Stimulated activated CD4-positive, alpha-beta T cell treated with anti-CD3 and anti-CD28 coated beads, Interleukin-12 subunit alpha, Interleukin-12 subunit beta, amount 100 ng/mL, for 4 hours (primary cell): ENCODE results near the gene ADAMTS8.

ENCODE experiments used
- DNase-seq: peaks from one replicate; pipeline ENCODE4 v3.0.0-alpha.2; 2020

ADAMTS8 gene

DNA sequence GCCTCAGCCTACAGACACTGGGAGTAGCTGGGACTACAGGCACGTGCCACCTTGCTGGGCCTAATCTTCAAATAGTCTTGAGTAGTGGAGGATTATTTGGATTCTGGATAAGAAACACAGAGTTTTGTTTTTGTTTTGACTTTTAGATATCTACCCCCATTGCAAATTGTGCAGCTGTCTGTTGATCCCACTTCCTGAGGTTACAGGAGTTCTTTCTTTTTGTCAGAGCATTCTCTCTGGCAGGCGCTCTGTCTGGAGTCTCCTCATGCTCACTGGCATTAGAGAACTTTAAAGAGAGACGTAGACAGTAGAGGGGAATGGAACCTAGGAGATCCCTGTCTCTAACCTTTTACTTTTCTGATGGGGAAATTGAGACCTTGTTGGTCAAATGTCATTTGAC, 7.8 kb upstream of the ADAMTS8 start:
- no peak for DNase-seq

DNA sequence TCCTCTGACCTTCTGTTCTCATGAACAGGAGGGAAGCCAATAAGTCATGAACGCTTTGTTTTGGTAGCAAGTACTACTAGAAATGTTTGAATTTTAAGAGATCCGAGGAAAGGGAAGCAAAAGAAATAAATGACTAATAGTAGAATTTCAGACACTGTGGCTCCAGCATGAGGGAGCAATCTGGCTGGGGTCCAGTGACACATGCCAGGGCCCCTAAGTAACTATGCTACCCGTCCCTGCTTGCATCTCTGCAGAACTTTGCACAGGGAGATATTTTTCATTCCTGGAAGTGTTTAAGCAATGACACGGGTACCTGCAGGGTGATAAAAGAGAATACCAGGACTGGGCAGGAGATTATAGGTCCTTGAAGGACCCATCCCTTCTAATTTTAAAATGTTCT, 7.3 kb upstream of the ADAMTS8 start:
- DNase-seq, result no peak

DNA sequence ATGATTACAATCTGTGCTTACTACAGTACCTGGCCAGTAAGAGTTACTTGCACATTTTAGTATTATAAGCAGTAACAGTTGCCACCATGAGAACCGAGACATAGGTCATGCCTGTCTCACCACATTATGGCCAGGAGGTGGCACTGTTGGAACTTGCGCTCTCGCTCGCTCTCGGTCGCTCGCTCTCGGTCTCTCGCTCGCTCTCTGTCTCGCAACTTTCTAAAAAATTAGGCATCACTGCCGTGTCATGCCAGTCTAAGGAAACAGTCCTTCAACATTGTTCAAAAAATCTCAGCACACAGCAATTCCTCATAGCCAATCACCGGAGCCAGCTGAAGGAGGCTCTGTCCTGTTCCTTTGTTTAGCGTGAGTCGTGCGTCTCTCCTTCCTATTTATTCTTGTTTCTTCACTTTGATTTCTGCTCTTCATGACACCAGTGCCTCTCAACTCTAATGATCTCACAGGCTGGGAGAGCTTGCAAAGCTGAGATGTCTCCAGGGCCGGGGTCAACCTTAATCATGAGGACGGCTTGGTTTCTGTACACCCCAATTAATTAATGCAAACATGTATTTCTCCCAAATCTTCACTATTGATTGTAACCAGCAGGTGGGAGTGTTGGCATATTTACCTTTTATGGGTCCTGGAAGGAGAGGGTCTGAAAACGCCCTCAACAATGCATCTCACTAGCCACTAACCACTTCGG, 6.3 kb upstream of the ADAMTS8 start:
- peak; percentile 49 for DNase-seq

DNA sequence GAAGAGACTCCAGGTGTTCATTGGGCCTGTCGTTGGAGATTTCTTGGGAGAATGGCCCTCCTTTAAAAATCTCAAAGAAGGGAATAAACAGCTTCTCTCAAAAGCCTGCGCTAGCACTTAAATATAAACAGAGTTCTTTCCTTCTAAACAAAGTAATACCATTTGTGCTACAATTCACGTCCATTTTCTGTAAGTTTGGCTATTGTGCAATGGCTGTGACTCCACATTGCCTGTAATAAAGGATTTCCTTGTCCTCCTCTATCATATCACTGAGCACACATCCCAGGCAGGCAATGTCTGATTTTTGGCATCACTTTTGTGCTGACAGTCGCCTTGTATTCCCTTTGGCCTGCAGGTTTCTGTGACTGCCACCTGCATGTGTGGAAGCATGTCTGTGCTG, 4.9 kb upstream of the ADAMTS8 start:
- no peak for DNase-seq

DNA sequence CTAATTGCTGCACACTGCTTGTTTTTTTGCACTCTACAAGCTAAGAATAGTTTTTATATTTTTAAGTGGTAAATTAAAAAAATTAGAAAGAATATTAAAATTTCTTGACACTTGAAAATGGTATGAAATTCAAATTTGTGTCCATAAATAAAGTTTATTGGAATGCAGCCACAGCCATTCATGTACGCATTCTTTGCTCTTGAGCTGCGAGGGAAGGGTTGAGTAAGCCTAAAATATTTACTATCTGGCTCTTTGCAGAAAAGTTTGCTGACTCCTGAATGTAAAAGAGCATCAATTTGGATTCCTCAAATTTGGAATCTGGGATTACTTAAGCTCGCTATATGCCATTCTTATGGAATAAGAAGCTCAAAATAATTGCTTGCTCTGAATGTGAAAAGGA, 3.4 kb upstream of the ADAMTS8 start:
- no peak for DNase-seq

DNA sequence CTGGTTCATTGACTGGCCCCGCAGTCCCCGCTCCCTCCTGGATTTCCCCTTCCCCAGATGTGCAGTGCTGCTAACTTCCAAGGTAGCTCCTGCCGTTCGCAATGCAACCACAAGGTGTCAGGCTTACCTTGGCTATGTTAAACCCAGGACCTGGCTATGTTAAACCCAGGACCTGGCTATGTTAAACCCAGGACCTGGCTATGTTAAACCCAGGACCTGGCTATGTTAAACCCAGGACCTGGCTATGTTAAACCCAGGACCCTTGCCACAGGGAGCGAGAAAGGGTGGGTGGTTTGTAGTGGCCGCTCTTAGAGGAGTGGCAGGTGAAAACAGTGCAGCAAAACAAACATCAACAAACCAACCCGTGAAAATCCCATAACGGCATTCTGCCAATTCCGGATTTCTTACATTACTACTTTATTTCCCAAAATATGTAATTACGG, 2.9 kb upstream of the ADAMTS8 start:
- DNase-seq, result peak; percentile 57

DNA sequence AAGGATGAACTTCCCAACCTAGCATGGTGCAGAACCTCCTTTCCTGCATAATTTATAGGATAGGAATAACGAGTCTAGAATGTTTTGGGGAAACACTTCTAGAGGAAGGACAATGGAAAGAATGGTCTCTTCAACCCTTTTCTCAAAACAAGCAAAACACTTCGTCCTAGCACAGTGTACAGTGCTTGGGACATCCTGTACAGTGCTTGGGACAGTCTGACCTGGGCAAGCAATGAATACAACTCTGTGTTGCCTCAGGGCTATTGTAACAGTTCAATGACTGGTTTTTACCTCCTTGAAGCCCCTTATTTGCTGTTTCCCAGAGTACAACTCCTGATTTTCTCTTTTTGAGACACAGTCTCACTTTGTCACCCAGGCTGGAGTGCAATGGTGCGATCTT, 1.6 kb upstream of the ADAMTS8 start:
- no peak for DNase-seq

DNA sequence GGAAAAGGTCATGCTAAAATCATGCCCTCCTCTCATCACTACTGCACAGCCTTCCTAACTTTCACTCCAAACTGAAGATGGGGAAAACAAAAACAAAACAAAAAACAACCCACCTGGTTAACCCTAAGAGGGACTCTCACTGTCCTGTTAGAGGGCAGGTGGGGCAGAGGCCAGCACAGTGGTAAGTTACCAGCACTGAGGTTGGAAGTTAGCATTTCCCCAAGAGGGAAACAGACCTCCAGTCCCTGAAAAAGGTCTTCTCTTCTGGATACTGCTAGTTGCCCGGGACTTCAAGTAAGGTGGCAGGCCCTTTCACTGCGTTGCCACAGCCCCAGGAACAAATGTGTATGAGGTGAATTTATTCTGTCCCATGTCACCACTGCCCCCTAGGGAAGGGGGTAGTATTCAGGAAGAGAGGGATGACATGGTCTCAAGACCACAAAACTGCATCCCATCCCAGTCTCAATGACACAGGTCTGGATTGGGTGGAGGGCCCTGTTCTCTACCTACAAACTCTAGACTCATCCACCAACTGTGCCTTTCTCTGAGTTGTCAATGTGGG, 792 bp upstream of the ADAMTS8 start:
- DNase-seq, result no peak

DNA sequence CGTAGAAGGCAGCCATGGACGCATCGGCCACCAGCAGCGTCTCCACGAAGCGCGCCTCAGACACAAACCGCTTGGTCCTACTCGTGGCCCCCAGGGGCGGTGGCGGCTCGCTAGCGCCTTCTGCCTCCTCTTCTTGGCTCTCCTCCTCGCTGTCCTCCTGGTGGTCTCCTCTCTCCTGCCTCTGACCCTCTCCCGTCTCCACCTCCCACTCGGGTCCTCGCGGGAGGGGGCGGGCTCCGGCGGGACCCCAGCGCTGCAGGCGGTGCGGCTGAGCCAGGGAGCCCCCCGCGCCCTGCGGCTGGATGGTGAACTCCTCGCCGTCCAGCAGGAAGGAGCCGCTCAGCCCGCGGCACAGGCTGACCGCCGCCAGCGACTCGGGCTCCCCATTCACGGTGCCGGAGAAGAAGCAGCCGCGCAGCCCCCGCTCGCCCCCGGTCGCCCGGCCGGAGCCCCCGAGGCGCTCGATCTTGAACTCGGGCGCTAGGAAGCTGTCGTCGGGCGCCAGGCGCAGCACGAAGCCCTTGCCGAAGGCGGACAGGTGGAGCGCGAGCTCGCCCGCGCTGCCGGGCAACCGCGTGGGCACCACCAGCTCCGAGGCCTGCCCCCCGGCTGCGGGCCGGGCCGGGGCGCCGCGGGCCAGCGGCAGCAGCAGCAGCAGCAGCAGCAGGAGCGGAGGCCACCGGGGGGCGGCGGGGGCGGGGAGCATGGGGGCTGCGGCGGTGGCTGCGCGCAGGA, 661 bp downstream of the ADAMTS8 start:
- DNase-seq, result no peak

DNA sequence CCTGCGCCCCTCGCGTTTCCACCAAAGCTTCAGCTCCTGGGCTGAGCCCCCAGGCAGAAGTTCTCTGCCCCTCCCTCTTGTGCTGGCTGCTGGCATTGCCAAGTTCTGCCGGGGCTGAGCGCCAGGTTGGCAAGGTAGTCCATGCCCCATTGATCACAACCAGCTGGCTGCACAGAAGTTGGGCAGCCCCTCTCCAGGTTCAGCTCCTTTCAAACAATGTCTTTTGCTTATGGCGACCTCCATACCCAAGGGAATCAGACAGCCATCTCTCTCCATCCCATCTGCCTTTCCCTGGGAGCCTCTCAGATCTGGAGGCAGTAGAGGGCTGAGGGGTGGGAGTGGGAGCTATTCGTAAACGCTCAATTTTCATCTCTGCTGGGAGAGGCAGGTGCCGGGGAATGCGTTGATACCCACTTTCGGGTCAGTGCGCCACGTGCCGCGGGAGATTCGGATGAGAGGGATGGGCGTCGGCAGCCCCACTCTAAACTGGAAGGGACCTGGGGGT, 1.5 kb downstream of the ADAMTS8 start:
- DNase-seq, result no peak

DNA sequence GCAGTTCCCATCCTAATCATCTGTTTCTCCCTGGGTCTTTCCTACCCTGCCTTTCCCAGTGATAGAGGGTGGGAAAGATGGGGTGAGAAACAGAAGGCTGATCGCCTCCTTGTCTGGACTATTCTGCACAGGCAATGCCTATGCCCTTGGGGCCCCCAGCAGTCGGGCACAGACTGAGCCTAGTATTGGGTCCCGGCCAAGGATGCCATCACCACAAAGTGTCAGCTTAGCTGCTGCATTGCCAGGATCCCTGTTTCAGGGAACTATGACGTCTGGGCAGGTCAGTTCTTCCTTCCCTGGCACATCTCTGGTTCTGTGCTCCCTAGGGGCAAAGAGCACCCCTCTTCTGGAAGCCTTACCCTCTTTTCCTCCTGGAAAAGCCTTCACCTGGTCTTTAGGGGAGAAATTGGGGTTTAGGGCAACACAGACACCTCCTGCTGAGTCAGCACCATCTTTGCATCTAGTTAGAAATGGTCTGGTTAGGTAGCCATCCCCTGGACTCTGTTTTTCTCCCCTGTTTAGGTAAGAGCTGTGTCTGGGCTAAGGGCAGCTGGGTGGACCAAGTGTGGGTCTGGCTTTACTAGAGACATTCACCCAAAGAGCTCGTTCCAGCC, 2.1 kb downstream of the ADAMTS8 start:
- DNase-seq, result no peak

DNA sequence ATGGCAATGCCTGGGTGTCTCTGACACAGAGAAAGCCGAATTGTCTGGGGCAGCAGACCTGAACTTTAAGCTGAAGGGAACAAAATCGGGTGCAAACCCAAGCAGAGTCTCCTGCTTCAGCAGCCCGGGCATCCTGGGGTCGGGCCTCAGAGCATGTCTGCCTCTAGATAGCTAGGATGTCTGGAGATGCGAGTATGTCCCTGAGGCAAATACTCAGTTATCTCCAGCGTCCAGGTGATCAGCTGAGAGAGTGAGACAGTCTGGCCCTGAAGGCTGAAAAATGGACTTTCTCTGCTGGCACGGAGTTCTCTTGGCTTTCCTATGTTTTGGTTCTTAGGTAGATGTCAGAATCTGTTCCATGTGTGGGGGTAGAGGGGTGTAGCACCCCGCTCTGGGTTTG, 3.3 kb downstream of the ADAMTS8 start:
- DNase-seq, result no peak

DNA sequence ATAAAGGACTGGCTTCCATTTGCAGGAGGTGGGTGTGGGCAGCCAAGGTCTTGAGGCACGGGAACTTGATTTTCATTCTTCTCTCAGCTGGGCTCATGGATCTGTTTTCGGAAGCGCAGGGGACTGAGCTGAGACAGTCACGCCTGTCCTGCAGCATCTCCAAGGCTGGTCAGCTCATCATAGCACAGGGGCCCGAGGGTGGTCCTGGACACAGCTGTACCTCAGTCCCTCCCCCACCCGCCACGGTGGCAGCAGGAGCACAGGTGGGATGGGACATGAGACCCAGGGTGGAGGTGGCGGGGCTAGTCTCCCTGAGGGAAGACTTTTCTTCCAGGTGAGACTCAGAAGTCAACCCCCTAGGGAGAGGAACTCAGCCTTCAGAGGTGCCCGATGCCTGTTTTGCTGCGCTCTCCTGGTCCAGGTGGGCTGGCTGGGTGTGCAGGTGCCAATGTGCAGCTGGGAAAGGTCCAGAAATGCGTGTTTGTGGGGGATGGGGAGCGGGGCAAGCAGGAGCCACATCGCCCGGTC, 3.7 kb downstream of the ADAMTS8 start:
- no peak for DNase-seq

DNA sequence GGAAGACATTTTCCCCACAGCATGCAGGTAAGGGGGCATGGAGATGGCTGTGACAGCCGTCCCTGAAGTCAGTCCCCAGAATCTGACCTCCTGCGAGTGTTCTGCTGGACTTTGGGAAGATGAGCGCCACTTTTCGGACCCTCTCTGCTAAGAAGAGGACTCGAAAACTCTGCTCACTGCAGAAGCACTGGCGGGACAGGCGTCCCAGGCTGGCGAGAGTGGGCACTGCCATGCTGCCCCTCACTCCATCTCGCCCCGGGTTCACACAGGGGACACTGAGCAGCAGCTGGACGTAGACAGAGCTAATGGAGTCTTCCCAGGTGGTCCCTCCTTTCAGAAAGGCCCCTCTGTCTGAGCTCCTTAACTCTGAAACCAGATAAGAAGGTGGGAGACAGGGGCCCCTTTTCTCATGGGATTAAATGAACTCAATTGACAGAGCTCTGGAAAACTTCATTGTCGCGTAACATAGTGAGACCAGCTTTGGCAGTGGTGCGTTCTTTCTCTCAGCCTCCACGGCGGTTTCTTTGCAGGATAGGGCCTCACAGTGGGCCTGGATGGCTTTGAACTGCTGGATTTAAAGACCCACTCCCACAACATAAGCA, 4.8 kb downstream of the ADAMTS8 start:
- DNase-seq, result no peak

DNA sequence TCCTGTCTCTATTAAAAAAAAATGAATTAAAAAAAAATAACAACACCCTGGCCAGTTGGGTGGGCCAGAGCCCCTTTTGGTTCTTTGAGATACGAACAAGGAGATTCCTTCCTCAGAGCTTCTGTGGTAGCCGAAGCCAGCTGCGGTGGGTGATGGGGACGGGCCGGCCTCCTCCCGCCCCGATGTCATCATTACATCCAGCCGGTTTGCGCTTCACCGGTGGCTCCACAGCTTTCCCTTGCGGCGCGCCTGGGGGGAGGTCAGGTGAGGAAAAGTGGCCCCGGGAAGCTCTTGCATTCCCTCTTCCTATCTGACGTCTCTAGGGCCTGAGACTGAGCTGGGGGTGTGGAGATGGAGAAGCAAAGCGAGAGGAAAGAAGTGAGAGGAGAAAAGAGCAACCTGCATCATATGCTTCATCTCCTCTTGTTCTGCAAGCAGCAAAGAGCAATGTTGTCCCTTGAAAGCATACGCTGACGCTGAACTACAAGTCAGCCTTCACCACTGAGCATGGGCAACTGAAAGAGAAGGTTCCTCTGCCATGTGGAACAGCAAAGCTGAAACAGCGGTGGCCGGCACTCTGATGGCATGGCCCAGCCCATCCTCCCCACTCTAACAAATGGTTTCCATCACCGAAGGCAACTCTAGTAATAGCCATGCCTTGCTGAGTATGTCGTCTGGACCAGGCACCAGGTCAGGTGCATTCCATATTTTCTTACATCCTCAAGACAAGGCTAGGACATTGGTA, 6.0 kb downstream of the ADAMTS8 start:
- no peak for DNase-seq

DNA sequence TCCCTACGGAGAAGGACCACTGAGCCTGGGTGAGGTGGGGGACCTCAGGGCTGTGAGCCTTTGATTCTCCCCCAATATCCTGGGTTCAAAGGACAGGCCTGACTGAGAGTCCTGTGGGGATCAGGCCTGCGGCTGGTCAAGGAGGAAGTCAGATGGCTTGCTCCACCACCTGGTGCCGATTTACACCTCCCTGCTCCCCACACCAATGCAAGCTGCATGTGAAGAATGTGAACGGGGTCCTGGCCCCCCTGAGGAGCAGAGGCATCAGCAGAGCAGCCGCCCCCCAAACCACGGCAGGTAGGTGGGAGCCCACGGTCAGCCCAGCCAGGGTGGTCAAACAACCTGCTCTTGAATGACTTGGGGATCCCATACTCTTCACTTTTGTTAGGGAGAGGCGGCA, 6.7 kb downstream of the ADAMTS8 start:
- no peak for DNase-seq

DNA sequence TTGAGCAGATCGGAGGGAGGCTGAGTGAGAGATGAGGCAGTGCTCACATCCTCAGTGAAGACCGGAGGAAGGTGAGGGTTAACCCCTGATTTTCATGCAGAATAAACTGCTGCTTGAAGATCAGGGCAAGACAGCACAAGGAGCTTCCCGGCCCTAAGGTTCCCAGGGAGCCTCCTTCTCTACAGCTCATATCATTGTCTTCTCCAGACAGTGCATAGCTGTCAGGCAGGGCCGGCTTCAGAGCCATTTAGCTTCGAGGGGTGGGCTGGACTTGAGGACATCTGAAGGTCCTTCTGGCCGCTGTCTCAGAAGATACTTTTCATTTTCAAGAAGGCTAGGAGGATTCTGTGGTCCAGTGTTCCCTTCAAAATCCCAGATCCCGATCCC, 7.2 kb downstream of the ADAMTS8 start:
- no peak for DNase-seq

DNA sequence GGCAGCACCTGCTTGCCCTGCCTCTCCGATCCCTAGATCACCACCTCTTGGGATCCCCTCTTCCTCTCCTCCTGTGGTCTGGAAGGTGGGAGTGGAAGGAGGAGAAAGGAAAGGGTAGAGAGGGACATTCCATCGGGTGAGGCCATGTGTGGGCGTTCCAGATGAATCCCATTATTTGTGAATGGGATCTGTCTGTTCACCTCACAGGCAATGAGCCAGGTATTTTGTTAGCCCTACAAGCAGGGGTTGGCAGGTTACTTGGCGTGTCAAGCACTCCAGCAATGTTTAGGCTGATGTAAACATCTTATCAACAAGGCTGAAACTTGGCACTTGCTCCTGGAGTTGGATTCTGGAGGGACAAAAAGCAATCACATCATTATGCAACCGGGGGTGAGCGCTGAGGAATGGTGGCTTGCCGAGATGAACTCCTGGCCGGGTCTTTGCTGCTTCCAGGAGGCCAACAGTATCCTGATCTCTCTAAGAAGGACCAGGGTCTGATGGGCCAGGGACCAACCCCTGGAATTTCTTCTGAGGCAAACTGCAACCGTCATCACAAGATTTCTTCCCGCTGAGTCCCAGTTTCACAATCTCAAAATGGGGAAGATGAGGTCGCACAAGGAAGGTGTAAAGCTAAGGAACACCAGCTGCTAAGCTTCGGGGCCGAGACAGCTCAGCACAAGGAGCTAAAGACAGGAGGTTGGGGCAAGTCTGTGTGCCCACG, 7.8 kb downstream of the ADAMTS8 start:
- no peak for DNase-seq

DNA sequence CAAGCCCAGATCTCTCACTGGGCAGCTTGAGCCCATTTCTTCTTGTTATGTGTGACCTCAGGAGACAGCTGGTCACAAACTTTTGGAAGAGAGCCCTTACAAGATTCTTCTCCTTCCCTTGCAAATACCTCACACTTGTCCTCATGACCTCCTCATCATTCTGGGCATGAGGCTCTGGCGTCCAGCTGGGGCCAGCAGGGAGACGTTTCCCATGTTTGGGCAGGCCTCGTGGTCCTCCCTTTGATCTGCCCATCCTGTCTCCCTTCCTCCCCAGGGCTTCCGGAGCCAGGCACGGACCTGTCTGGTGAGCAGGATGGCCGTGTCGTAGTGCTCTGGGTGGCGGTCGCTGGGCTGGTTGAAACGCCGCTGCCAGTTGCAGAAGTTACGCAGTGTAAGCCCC, 9.7 kb downstream of the ADAMTS8 start:
- DNase-seq, result no peak

DNA sequence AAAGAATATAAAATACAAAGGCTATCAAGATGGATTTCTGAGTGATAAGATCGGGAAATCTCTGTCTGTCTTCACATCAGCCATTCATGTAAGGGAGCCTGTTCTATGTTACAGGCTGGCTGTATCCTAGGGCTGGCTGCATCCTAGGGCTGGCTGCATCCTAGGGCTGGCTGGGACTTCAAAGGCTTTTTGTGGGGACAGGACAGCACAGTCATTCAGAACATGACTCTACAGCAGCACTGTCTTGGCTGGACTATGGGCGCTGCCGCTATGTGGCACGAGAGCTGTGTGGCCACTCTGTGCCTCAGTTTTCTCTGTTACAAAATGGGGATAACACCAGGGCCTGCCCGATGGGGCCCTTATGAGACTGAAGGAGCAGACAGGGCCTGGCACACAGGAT, 10.2 kb downstream of the ADAMTS8 start:
- DNase-seq, result no peak

DNA sequence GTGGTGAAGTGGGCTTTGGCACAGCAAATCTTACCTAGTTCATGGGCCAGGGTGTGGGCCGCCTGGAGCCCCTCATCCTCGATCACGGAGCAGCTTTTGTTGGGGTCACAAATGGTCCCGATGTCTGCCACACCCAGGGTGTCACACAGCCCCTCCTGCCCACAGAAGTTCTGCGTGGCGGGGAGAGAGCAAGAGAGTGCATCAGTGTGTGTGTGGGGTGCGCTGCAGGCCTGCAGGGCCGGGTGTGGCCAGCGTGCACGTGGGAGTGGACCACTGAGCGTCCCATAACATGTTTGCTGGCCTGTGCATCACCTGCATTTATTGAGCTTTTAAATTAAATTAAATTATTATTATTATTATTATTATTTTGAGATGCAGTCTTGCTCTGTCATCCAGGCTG, 11.5 kb downstream of the ADAMTS8 start:
- DNase-seq, result no peak

DNA sequence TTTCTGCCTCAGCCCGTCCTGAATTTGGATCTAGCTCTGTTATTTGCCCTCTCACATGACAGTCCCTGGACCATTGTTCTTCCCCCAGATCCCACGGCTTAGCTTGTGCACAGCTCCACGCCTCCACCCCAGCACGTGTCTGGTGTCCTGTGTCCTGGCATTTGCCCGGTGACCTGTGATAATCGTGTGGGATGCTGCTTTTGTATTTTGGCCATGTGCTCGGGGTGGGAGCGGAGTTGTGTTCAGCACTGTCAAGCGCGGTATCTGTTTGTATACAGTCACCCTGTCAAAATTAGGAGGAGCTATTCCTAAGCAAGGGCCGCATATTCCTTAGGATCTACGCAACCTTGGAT, 11.9 kb downstream of the ADAMTS8 start:
- no peak for DNase-seq
